SK-N-SH (cell line): Measurements from ENCODE around the gene LTBP2. TPM values are rescaled to one million over a fixed set of nuclear protein-coding genes. Genes with fewer than 3 reads are reported as not detected.
A peak's percentile ranks its signal among the peaks of the same experiment; 100 is the strongest.

Experiments used
- CTCF ChIA-PET: fragments of 300-600, 350-600 bp; formaldehyde crosslinking; extraction: SDS; loops from one replicate; lab custom pipeline; 2021; lab: Yijun Ruan, JAX
- POLR2A ChIA-PET: fragments of 350-600 bp; sonication (Branson Sonifier 250); formaldehyde crosslinking; extraction: SDS; loops from one replicate; lab custom pipeline; 2020; ENCODE audit warnings: antibody characterized with exemption, inconsistent platforms; lab: Yijun Ruan, JAX
- DNase-seq: peaks from one replicate; pipeline ENCODE4 v3.0.0; 2012
- H2AFZ ChIP-seq: fragments of 200-600 bp; sonication (generic); 2 replicates; pipeline ENCODE4 v1.8.1; 2016; ENCODE audit warnings: antibody characterized with exemption, mild to moderate bottlenecking, low read depth
- H3F3A ChIP-seq: fragments of 200-600 bp; sonication (generic); replicated peaks from 2 replicates; pipeline ENCODE3; 2016; ENCODE audit warnings: antibody characterized with exemption, mild to moderate bottlenecking; ENCODE audit not compliant: insufficient read depth
- H3K27ac ChIP-seq, 2 experiments: fragments of 200-500 bp in 1 of 2; fragments of 200-600 bp in 1 of 2; sonication (Bioruptor generic) in 1 of 2; sonication (generic), shearing (Covaris generic) in 1 of 2; 2 replicates each; pipeline versions ENCODE4 v1.5.1 to v1.6.1; 2014 to 2016; ENCODE audit warnings: low read depth in 2 of 2, inconsistent platforms in 1 of 2, low read length in 1 of 2, mild to moderate bottlenecking in 1 of 2, mixed read lengths in 1 of 2
- H3K27me3 ChIP-seq: fragments of 200-600 bp; sonication (generic), shearing (Covaris generic); 2 replicates; pipeline ENCODE4 v1.6.1; 2016; ENCODE audit warnings: mixed run types; ENCODE audit not compliant: insufficient read depth
- H3K36me3 ChIP-seq, 2 experiments: fragments of 200-500 bp in 1 of 2; fragments of 200-600 bp in 1 of 2; sonication (Bioruptor generic) in 1 of 2; sonication (generic) in 1 of 2; replicated peaks in 1 of 2; 2 replicates each; pipeline versions ENCODE3 to v1.5.1; 2014 to 2016; ENCODE audit warnings: low read length in 1 of 2, mild to moderate bottlenecking in 1 of 2; ENCODE audit not compliant: insufficient read depth in 2 of 2, control insufficient read depth in 1 of 2
- H3K4me1 ChIP-seq, 2 experiments: fragments of 200-500 bp in 1 of 2; fragments of 200-600 bp in 1 of 2; sonication (Bioruptor generic) in 1 of 2; sonication (generic), shearing (Covaris generic) in 1 of 2; 2 replicates each; pipeline versions ENCODE4 v1.5.1 to v1.6.1; 2014 to 2016; ENCODE audit warnings: low read depth in 1 of 2, low read length in 1 of 2, mixed run types in 1 of 2; ENCODE audit not compliant: insufficient read depth in 2 of 2, control insufficient read depth in 1 of 2
- H3K4me2 ChIP-seq: fragments of 200-600 bp; sonication (generic), shearing (Covaris generic); 2 replicates; pipeline ENCODE4 v1.6.1; 2017; ENCODE audit warnings: mixed run types
- H3K4me3 ChIP-seq, 2 experiments: fragments of 200-500 bp in 1 of 2; fragments of 200-600 bp in 1 of 2; sonication (Bioruptor generic) in 1 of 2; sonication (generic), shearing (Covaris generic) in 1 of 2; 2 replicates each; pipeline versions ENCODE4 v1.5.1 to v1.8.1; 2014 to 2016; ENCODE audit warnings: low read depth in 2 of 2, inconsistent platforms in 1 of 2, low read length in 1 of 2, mild to moderate bottlenecking in 1 of 2, mixed read lengths in 1 of 2, moderate library complexity in 1 of 2
- H3K79me2 ChIP-seq: fragments of 200-600 bp; sonication (generic); 2 replicates; pipeline ENCODE4 v1.8.1; 2017; ENCODE audit warnings: mild to moderate bottlenecking; ENCODE audit not compliant: insufficient read depth
- H3K9ac ChIP-seq: fragments of 200-600 bp; sonication (generic); 2 replicates; pipeline ENCODE4 v1.6.1; 2017; ENCODE audit warnings: mixed run types
- H3K9me2 ChIP-seq: fragments of 200-600 bp; sonication (generic); 2 replicates; pipeline ENCODE4 v1.6.1; 2017; ENCODE audit warnings: mixed run types
- H3K9me3 ChIP-seq: fragments of 200-600 bp; sonication (generic); 2 replicates; pipeline ENCODE4 v1.6.1; 2017; ENCODE audit warnings: mixed run types, mild to moderate bottlenecking, moderate library complexity
- H4K20me1 ChIP-seq: fragments of 200-600 bp; sonication (generic); 2 replicates; pipeline ENCODE4 v1.6.1; 2017; ENCODE audit warnings: mild to moderate bottlenecking, mixed run types; ENCODE audit not compliant: insufficient read depth
- CHD2 ChIP-seq: fragments of 150-350 bp; IDR thresholded peaks from 2 replicates; pipeline ENCODE4 v1.6.1; 2018; ENCODE audit warnings: low read length; ENCODE audit not compliant: partially characterized antibody
- EP300 ChIP-seq, 2 experiments: IDR thresholded peaks; 2 replicates each; pipeline versions ENCODE4 v1.4.0 to v1.6.1; 2012; ENCODE audit warnings: borderline replicate concordance in 1 of 2, low read depth in 1 of 2, low read length in 1 of 2
- EZH2phosphoT487 ChIP-seq: fragments of 200-600 bp; sonication (generic); IDR thresholded peaks from 2 replicates; pipeline ENCODE4 v1.6.1; 2017; ENCODE audit warnings: low read depth, mixed run types, mild to moderate bottlenecking, antibody characterized with exemption, moderate library complexity, borderline replicate concordance
- FOSL2 ChIP-seq: IDR thresholded peaks from 2 replicates; pipeline ENCODE4 v1.4.0; 2012; ENCODE audit warnings: low read depth, mild to moderate bottlenecking, moderate library complexity, borderline replicate concordance
- FOXJ3 ChIP-seq: sonication (generic); formaldehyde crosslinking; IDR thresholded peaks from 2 replicates; pipeline ENCODE4 v1.5.1; 2020; ENCODE audit warnings: mild to moderate bottlenecking, missing genetic modification reagents
- JUND ChIP-seq: IDR thresholded peaks from 2 replicates; pipeline ENCODE4 v1.4.0; 2012
- MXI1 ChIP-seq: IDR thresholded peaks from 2 replicates; pipeline ENCODE4 v1.6.1; 2012; ENCODE audit warnings: mild to moderate bottlenecking, low read depth, low read length, improper control_type of control experiment
- NFIC ChIP-seq: IDR thresholded peaks from 2 replicates; pipeline ENCODE4 v1.4.0; 2012; ENCODE audit warnings: borderline replicate concordance
- POLR2AphosphoS5 ChIP-seq: IDR thresholded peaks from 2 replicates; pipeline ENCODE4 v1.6.1; 2012; ENCODE audit warnings: low read depth, low read length
- RXRA ChIP-seq: IDR thresholded peaks from 2 replicates; pipeline ENCODE4 v1.4.0; 2012; ENCODE audit warnings: low read depth, mild to moderate bottlenecking, borderline replicate concordance
- SMC3 ChIP-seq: IDR thresholded peaks from 2 replicates; pipeline ENCODE4 v1.6.1; 2012; ENCODE audit warnings: low read depth, low read length, improper control_type of control experiment
- TAF1 ChIP-seq: IDR thresholded peaks from 2 replicates; pipeline ENCODE4 v1.6.1; 2012; ENCODE audit warnings: low read depth, mild to moderate bottlenecking, low read length, moderate library complexity, borderline replicate concordance
- TCF12 ChIP-seq: IDR thresholded peaks from 2 replicates; pipeline ENCODE4 v1.4.0; 2012
- TEAD4 ChIP-seq: IDR thresholded peaks from 2 replicates; pipeline ENCODE4 v1.4.0; 2012; ENCODE audit warnings: mild to moderate bottlenecking, borderline replicate concordance; ENCODE audit not compliant: insufficient read depth
- WGBS: methylation state at CpG from one replicate; pipeline ENCODE4 v1.1.6; 2017; ENCODE audit warnings: low lambda C conversion rate; 5-methylcytosine and 5-hydroxymethylcytosine counted together
- polyA plus RNA-seq, 3 experiments: library from polyadenylated mRNA; depleted of rRNA; stranded (reverse); fragments of >200 nt; gene quantifications; 2 replicates each; pipeline ENCODE4 v1.2.3, GENCODE V29; 2012
- TF ChIP-seq, protein P1 (sequence below): IDR thresholded peaks from 2 replicates; pipeline ENCODE4 v1.6.1; 2012; ENCODE audit warnings: mild to moderate bottlenecking, low read depth, low read length, moderate library complexity
- TF ChIP-seq, protein P2 (sequence below): IDR thresholded peaks from 2 replicates; pipeline ENCODE4 v1.4.0; 2012; ENCODE audit warnings: low read depth
- TF ChIP-seq, protein P3 (sequence below): IDR thresholded peaks from 2 replicates; pipeline ENCODE4; 2012

LTBP2 gene
- polyA plus RNA-seq, 1 of the 3 experiments (the other 2 are of a cell fraction), result 58.8 TPM

DNA sequence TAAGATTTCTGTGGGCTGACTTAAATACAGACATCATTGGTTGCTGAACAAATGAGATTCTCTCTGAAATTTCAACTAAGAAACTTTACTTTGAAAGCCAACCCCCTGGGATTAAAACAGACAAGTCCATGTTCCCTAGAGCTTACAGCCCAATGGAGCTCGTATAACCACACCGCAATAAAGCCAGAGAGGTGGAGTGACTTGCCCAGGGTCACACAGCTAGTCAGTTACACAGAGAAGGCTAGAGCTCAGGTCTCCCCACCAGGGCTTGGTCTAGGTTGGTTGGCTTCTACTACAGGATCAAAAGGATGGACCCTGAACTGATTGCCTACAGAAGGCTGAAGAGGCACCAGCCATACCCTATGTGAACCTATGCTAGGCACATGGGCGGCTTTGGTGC is 8.9 kb upstream of the LTBP2 start (continued):
- TF ChIP-seq FOXJ3 (CRISPR knock-in tag), result no peak
- TF ChIP-seq SMC3, result no peak
- no peak for TF ChIP-seq CHD2
- no peak for TF ChIP-seq TAF1

DNA sequence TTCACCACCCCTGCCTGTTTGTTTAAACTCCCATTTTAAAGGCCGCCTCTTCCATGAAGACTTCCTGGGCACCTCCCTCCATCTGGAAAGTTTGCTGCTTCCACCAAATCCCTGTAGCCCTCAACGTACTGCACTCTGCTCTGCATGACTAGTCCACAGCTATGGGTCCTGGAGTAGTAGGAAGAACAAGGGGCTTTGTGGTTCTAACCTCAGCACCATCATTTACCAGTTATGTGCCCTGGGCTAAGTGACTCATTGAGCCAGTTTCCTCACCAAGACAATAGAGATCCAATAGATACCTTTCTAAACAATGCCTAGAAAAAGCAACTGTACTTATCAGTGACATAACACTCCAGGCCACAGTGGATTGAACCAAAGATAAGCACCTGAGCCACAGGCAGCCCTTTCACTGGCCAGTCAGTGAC is 8.5 kb upstream of the LTBP2 start:
- no peak overlapping the region; a peak in 1 of 4 replicates for H3K4me3 ChIP-seq
- DNase-seq, result no peak
- H2AFZ ChIP-seq, result no peak overlapping the region
- peaks cover 17% of the 10 kb centered on the region; the same call in 1 of the 2 replicates for H3K79me2 ChIP-seq
- 26% methylated on average over 2 of the region's 2 CpGs for WGBS
- no peaks in the 10 kb centered on the region for H3K9me2 ChIP-seq
- peak overlapping the region; percentile 68 to 99; a peak in 3 of 4 replicates for H3K27ac ChIP-seq
- peaks cover 46% of the 10 kb centered on the region for H3F3A ChIP-seq
- H4K20me1 ChIP-seq, result no peaks in the 10 kb centered on the region
- peak overlapping the region; percentile 56 for H3K4me2 ChIP-seq
- peaks cover 14 to 43% of the 10 kb centered on the region in 2 experiments; a peak in 3 of 4 replicates for H3K4me1 ChIP-seq
- no peaks in the 10 kb centered on the region for H3K36me3 ChIP-seq
- H3K9ac ChIP-seq, result peak overlapping the region; percentile 71
- CTCF ChIA-PET, result interaction anchor here (1.5 to 9.2 kb wide), 3 partner anchors 10 to 120 kb away, joined by 3 to 84 read pairs (median 48); partner anchors contain the start of gene LTBP2
- POLR2A ChIA-PET, result no interaction called here
- TF ChIP-seq EZH2phosphoT487 (no peak), TCF12 (peak; percentile 83), NFIC (peak; percentile 75), FOSL2 (peak; percentile 89), RXRA (peak; percentile 89; the same call in 1 of the 2 replicates), JUND (peak; percentile 92), POLR2AphosphoS5 (peak; percentile 13; the same call in 1 of the 2 replicates), TEAD4 (peak; percentile 64; the same call in 1 of the 2 replicates), MXI1 (no peak), EP300 (IDR thresholded peaks at IDR 0.05; ENCODE audit: borderline replicate concordance in 1 of 2, low read depth in 1 of 2, low read length in 1 of 2) (peak in 1 of 2 experiments; percentile 91; a peak in 2 of 4 replicates)
- TF ChIP-seq, protein P1, sequence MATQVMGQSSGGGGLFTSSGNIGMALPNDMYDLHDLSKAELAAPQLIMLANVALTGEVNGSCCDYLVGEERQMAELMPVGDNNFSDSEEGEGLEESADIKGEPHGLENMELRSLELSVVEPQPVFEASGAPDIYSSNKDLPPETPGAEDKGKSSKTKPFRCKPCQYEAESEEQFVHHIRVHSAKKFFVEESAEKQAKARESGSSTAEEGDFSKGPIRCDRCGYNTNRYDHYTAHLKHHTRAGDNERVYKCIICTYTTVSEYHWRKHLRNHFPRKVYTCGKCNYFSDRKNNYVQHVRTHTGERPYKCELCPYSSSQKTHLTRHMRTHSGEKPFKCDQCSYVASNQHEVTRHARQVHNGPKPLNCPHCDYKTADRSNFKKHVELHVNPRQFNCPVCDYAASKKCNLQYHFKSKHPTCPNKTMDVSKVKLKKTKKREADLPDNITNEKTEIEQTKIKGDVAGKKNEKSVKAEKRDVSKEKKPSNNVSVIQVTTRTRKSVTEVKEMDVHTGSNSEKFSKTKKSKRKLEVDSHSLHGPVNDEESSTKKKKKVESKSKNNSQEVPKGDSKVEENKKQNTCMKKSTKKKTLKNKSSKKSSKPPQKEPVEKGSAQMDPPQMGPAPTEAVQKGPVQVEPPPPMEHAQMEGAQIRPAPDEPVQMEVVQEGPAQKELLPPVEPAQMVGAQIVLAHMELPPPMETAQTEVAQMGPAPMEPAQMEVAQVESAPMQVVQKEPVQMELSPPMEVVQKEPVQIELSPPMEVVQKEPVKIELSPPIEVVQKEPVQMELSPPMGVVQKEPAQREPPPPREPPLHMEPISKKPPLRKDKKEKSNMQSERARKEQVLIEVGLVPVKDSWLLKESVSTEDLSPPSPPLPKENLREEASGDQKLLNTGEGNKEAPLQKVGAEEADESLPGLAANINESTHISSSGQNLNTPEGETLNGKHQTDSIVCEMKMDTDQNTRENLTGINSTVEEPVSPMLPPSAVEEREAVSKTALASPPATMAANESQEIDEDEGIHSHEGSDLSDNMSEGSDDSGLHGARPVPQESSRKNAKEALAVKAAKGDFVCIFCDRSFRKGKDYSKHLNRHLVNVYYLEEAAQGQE, result no peak
- TF ChIP-seq, protein P2, sequence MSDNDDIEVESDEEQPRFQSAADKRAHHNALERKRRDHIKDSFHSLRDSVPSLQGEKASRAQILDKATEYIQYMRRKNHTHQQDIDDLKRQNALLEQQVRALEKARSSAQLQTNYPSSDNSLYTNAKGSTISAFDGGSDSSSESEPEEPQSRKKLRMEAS, result peak; percentile 57; the same call in 1 of the 2 replicates
- TF ChIP-seq, protein P3, sequence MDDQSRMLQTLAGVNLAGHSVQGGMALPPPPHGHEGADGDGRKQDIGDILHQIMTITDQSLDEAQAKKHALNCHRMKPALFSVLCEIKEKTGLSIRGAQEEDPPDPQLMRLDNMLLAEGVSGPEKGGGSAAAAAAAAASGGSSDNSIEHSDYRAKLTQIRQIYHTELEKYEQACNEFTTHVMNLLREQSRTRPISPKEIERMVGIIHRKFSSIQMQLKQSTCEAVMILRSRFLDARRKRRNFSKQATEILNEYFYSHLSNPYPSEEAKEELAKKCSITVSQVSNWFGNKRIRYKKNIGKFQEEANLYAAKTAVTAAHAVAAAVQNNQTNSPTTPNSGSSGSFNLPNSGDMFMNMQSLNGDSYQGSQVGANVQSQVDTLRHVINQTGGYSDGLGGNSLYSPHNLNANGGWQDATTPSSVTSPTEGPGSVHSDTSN, result peak; percentile 62
- H3K9me3 ChIP-seq, result no peaks in the 10 kb centered on the region
- H3K27me3 ChIP-seq, result no peaks in the 10 kb centered on the region
